OCI-LY1 (cell line): Measurements from ENCODE around the gene APPL1.
A peak's percentile ranks its signal among the peaks of the same experiment; 100 is the strongest.

Experiments
- H2AFZ ChIP-seq: fragments of 200-600 bp; sonication (generic), shearing (Covaris generic); 2 replicates; pipeline ENCODE4 v1.6.0; 2014; ENCODE audit warnings: antibody characterized with exemption, mild to moderate bottlenecking, low read length
- H3F3A ChIP-seq: fragments of 200-600 bp; sonication (generic), shearing (Covaris generic); 2 replicates; pipeline ENCODE4 v1.6.0; 2014; ENCODE audit warnings: mild to moderate bottlenecking, antibody characterized with exemption, low read length, moderate library complexity; ENCODE audit not compliant: insufficient read depth
- H3K27ac ChIP-seq: fragments of 200-600 bp; sonication (generic); 2 replicates; pipeline ENCODE4 v1.5.1; 2014; ENCODE audit warnings: low read length, mixed run types, mild to moderate bottlenecking, low read depth; ENCODE audit not compliant: poor library complexity, severe bottlenecking
- H3K27me3 ChIP-seq: fragments of 200-600 bp; sonication (generic); 2 replicates; pipeline ENCODE4 v1.6.0; 2014; ENCODE audit warnings: antibody characterized with exemption, mild to moderate bottlenecking, low read length, moderate library complexity; ENCODE audit not compliant: insufficient read depth
- H3K36me3 ChIP-seq: fragments of 200-600 bp; sonication (generic); 2 replicates; pipeline ENCODE4 v1.6.1; 2014; ENCODE audit warnings: mild to moderate bottlenecking, antibody characterized with exemption, low read length, moderate library complexity, mixed read lengths; ENCODE audit not compliant: insufficient read depth
- H3K4me1 ChIP-seq: fragments of 200-600 bp; sonication (generic); 2 replicates; pipeline ENCODE4 v1.5.1; 2014; ENCODE audit warnings: mild to moderate bottlenecking, low read length, moderate library complexity; ENCODE audit not compliant: insufficient read depth, severe bottlenecking
- H3K4me2 ChIP-seq: fragments of 200-600 bp; sonication (generic), shearing (Covaris generic); 2 replicates; pipeline ENCODE4 v1.6.1; 2014; ENCODE audit warnings: low read length
- H3K4me3 ChIP-seq: fragments of 200-600 bp; sonication (generic); 2 replicates; pipeline ENCODE4 v1.5.1; 2014; ENCODE audit warnings: low read length, low read depth, mild to moderate bottlenecking, mixed read lengths; ENCODE audit not compliant: poor library complexity, severe bottlenecking
- H3K79me2 ChIP-seq: fragments of 200-600 bp; shearing (Covaris generic); 2 replicates; pipeline ENCODE4 v1.6.1; 2016; ENCODE audit warnings: mixed run types, low read length, mixed read lengths; ENCODE audit not compliant: insufficient read depth
- H3K9ac ChIP-seq: fragments of 200-600 bp; sonication (generic), shearing (Covaris generic); 2 replicates; pipeline ENCODE4 v1.6.1; 2014; ENCODE audit warnings: mild to moderate bottlenecking, low read length, mixed read lengths
- H3K9me2 ChIP-seq: fragments of 200-600 bp; sonication (generic), shearing (Covaris generic); 2 replicates; pipeline ENCODE4 v1.6.1; 2014; ENCODE audit warnings: low read depth, mild to moderate bottlenecking, low read length, mixed read lengths
- H3K9me3 ChIP-seq: fragments of 200-600 bp; shearing (Covaris generic); 2 replicates; pipeline ENCODE4 v1.6.1; 2014; ENCODE audit warnings: low read length, mixed read lengths
- H4K20me1 ChIP-seq: fragments of 200-600 bp; sonication (generic), shearing (Covaris generic); 2 replicates; pipeline ENCODE4 v1.6.0; 2016; ENCODE audit warnings: mild to moderate bottlenecking, low read length; ENCODE audit not compliant: insufficient read depth
- EZH2 ChIP-seq: fragments of 200-600 bp; sonication (generic), shearing (Covaris generic); IDR thresholded peaks from 2 replicates; pipeline ENCODE4 v1.8.0; 2017; ENCODE audit warnings: borderline replicate concordance, mixed run types, mild to moderate bottlenecking, antibody characterized with exemption, low read length, moderate library complexity, mixed read lengths
- TF ChIP-seq, protein P1 (sequence below): fragments of 200-600 bp; sonication (generic), shearing (Covaris generic); IDR thresholded peaks from 2 replicates; pipeline ENCODE4 v1.5.1; 2017; ENCODE audit warnings: mild to moderate bottlenecking, antibody characterized with exemption, low read length, moderate library complexity, mixed read lengths

Gene APPL1

DNA sequence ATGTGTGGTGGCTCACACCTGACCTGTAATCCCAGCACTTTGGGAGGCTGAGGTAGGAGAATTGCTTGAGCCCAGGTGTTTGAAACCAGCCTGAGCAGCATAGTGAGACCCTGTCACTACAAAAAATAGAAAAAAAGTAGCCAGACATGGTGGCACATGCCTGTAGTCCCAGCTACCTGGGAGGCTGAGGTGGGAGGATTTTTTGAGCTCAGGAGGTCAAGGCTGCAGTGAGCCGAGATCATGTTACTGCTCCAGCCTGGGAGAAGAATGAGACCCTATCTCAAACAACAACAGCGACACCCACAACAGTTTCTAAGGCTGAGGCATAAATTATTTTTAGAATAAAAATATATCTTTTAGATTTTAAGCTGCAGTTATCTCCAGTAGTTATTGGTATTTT, 6.3 kb downstream of the APPL1 start:
- TF ChIP-seq, protein P1, sequence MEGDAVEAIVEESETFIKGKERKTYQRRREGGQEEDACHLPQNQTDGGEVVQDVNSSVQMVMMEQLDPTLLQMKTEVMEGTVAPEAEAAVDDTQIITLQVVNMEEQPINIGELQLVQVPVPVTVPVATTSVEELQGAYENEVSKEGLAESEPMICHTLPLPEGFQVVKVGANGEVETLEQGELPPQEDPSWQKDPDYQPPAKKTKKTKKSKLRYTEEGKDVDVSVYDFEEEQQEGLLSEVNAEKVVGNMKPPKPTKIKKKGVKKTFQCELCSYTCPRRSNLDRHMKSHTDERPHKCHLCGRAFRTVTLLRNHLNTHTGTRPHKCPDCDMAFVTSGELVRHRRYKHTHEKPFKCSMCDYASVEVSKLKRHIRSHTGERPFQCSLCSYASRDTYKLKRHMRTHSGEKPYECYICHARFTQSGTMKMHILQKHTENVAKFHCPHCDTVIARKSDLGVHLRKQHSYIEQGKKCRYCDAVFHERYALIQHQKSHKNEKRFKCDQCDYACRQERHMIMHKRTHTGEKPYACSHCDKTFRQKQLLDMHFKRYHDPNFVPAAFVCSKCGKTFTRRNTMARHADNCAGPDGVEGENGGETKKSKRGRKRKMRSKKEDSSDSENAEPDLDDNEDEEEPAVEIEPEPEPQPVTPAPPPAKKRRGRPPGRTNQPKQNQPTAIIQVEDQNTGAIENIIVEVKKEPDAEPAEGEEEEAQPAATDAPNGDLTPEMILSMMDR, result no peak
- TF ChIP-seq EZH2, result no peak
- Histone ChIP-seq H4K20me1 (no peaks in the 10 kb centered on the region), H2AFZ (no peak overlapping the region), H3K36me3 (peaks cover 10% of the 10 kb centered on the region), H3K27me3 (no peaks in the 10 kb centered on the region), H3F3A (no peaks in the 10 kb centered on the region), H3K9me3 (no peaks in the 10 kb centered on the region; the same call in 1 of the 2 replicates), H3K4me2 (no peak overlapping the region), H3K9ac (no peak overlapping the region), H3K9me2 (no peaks in the 10 kb centered on the region), H3K79me2 (peaks cover 35% of the 10 kb centered on the region), H3K4me1 (peaks cover 29% of the 10 kb centered on the region), H3K4me3 (no peak overlapping the region), H3K27ac (no peak overlapping the region)

DNA sequence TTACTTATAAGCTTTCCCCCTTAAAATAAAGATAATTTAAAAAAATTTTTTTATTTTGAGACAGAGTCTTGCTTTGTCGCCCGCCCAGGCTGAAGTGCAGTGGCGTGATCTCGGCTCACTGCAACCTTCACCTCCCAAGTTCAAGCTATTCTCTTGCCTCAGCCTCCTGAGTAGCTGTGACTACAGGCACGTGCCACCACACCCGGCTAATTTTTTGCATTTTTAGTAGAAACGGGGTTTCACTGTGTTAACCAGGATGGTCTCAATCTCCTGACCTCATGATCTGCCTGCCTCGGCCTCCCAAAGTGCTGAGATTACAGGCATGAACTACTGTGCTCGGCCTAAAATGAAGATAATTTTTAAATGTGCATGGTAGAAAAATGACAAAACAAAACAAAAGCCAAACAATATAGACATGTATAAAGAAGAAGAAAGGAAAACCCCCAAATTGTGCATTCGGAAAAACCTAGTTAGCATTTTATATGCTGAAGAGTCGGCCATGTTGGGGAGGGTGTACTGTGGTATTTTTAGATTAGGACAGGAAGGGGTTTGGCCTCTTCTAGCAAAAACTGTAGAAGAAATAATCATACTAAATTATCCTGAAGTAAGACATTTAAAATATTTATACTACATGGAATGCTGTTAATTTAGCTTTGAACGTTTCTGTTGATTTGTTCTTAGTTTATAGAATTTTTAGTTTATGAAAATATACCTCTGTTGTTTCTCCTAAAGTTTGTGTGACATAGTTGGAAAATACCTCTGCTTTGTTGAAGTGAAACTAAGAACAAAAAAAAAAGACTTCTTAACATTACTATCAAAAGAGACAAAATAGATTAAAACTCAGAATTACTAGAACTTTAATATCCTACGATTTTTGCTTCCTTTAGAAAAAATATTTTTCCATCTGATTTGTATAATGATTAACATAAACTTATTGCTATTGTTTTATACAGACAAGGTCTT, 7.4 kb downstream of the APPL1 start:
- Histone ChIP-seq H3K27me3 (no peaks in the 10 kb centered on the region), H3K9me2 (no peaks in the 10 kb centered on the region), H3K4me2 (peak overlapping the region; percentile 38), H3K36me3 (peaks cover 21% of the 10 kb centered on the region), H4K20me1 (no peaks in the 10 kb centered on the region), H3K79me2 (peaks cover 25% of the 10 kb centered on the region), H3K4me1 (peaks cover 18% of the 10 kb centered on the region), H2AFZ (no peak overlapping the region), H3K4me3 (no peak overlapping the region), H3K9ac (no peak overlapping the region), H3K27ac (peak overlapping the region; percentile 40), H3F3A (no peaks in the 10 kb centered on the region), H3K9me3 (no peaks in the 10 kb centered on the region; the same call in 1 of the 2 replicates)
- no peak for TF ChIP-seq EZH2
- TF ChIP-seq, protein P1, result no peak

DNA sequence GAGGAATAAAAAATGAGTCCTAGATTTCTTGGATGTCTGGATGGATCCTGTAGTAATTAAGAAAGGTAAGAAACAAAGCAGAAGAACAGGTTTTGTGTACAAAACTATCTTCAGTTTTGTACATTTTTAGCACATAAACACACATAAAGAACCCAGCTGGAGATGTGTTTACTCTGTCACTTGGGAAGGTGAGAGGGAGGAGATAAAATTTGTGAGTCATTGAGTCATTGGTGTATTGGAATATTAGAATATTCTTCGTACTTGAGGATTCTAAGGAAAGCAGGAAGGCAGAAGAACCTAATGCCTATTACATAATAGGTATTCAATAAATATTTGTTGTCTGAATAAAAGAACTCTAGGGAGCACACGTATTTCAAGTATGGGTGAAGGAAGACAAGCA, 17.4 kb downstream of the APPL1 start:
- Histone ChIP-seq H3K4me2 (no peak overlapping the region), H3F3A (no peaks in the 10 kb centered on the region), H3K9ac (no peak overlapping the region), H3K4me1 (no peaks in the 10 kb centered on the region), H3K9me3 (no peaks in the 10 kb centered on the region), H3K36me3 (peaks cover 89% of the 10 kb centered on the region), H3K27me3 (no peaks in the 10 kb centered on the region), H3K4me3 (no peak overlapping the region), H4K20me1 (no peaks in the 10 kb centered on the region), H3K9me2 (no peaks in the 10 kb centered on the region), H3K79me2 (no peaks in the 10 kb centered on the region), H3K27ac (no peak overlapping the region), H2AFZ (no peak overlapping the region)
- TF ChIP-seq EZH2, result no peak
- TF ChIP-seq, protein P1, result no peak
